Cardiac fibroblast (primary cell): Measurements from ENCODE around the gene WNT10A.

Source experiments
- DNase-seq, 2 donors: peaks; one replicate each; pipeline versions ENCODE4 v3.0.0 to v3.0.0-alpha.2; 2010; ENCODE audit warnings: low read depth in 2 of 2
- H3K4me3 ChIP-seq, 2 donors: replicated peaks in 1 of 2; 1 replicate in 1 of 2; 2 replicates in 1 of 2; pipeline ENCODE4 v1.5.1; 2011; ENCODE audit warnings: low read depth in 2 of 2, low read length in 2 of 2, mild to moderate bottlenecking in 2 of 2, moderate library complexity in 1 of 2
- TF ChIP-seq, protein P1 (sequence below): IDR thresholded peaks from one replicate; pipeline ENCODE4 v1.5.1; 2011; ENCODE audit warnings: low read depth, mild to moderate bottlenecking, low read length, inconsistent platforms

Gene WNT10A

DNA sequence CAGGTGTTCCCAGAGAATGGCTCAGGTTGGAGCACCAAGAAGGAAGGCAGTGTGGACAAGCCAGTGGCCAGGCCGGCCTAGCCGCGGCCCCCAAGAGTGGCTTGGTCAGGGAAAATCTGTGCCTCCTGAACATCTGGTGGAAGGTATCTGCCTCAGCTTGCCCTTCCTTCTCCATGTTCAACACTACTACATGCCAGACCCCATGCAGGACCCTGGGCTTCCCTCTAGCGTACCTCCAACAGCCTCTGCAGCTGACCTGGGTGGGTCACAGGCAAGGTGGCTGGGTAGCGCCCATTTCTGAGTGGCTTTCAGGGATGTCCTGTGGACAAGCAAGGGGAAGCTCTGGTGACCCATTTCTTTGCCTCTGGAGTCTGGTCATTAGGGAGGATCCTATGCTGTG lies 7.7 kb downstream of the WNT10A start:
- no peak for DNase-seq
- no peak overlapping the region for H3K4me3 ChIP-seq
- TF ChIP-seq, protein P1, sequence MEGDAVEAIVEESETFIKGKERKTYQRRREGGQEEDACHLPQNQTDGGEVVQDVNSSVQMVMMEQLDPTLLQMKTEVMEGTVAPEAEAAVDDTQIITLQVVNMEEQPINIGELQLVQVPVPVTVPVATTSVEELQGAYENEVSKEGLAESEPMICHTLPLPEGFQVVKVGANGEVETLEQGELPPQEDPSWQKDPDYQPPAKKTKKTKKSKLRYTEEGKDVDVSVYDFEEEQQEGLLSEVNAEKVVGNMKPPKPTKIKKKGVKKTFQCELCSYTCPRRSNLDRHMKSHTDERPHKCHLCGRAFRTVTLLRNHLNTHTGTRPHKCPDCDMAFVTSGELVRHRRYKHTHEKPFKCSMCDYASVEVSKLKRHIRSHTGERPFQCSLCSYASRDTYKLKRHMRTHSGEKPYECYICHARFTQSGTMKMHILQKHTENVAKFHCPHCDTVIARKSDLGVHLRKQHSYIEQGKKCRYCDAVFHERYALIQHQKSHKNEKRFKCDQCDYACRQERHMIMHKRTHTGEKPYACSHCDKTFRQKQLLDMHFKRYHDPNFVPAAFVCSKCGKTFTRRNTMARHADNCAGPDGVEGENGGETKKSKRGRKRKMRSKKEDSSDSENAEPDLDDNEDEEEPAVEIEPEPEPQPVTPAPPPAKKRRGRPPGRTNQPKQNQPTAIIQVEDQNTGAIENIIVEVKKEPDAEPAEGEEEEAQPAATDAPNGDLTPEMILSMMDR: no peak

DNA sequence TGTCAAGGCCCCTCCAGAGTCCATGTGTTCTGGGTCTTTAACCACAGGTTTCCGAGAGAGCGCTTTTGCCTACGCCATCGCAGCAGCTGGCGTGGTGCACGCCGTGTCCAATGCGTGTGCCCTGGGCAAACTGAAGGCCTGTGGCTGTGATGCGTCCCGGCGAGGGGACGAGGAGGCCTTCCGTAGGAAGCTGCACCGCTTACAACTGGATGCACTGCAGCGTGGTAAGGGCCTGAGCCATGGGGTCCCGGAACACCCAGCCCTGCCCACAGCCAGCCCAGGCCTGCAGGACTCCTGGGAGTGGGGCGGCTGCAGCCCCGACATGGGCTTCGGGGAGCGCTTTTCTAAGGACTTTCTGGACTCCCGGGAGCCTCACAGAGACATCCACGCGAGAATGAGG lies 9.3 kb downstream of the WNT10A start:
- TF ChIP-seq, protein P1: no peak
- H3K4me3 ChIP-seq: no peak overlapping the region
- no peak for DNase-seq

DNA sequence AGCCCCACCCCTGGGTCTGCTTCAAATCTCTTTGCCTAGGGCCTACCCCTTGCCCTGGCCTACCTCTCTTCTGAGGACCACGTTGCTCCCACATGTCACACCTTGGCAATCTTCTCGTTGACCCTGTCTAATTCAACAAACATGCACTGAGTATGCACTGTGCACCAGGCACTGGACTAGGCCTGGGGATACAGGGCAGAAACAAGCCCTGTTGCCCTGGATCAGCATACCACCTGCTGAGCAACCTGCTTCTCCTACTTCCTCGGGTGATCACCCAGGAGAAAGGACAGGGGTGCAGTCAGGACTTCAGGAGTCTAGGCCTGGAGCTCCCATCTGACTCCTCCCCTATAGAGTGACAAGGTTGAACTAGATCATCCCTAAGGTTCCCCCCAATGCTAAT lies 9.7 kb downstream of the WNT10A start:
- H3K4me3 ChIP-seq: no peak overlapping the region
- TF ChIP-seq, protein P1: no peak
- no peak for DNase-seq

DNA sequence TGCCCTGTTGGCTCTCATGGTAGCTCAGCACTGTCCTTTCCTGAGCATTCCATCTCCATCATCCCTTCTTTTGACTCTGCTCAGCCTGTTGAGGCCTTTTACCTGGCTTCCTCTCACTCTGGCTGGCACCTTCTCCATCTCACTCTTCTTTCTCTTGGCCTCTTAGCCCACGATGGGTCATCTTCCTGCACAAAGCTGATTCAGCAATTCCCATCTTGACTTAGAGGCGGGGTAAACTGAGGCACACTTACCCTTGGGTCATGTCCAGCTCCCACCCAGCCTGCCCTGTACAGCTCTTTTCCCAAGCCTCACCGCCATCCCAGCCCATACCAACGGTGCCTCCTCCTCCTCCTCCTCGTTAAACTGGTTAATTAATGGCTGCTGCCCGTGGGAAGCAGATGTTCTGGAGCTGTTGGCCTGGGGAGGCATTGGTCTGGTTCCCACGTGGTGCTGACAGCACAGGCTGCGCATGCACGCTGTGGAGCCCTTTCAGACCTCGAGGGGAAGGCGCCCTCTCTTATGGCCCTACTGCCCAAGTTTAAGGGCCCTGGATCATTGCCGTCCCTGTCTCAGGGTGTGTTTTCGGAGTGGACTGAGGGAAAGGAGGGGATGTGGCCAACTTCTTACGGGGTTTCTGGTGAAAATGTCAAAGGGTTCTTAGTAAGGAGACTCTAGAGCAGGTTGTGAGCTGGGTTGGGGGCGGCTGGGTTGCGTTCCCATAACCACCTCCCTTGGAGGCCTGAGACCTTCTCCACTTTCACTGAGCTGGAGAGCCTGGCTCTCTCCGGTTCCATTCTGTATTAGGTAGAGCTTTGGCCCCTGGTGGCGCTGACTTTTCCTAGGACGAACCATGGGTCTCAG lies 10.9 kb downstream of the WNT10A start:
- TF ChIP-seq, protein P1: no peak
- no peak for DNase-seq
- H3K4me3 ChIP-seq: no peak overlapping the region

DNA sequence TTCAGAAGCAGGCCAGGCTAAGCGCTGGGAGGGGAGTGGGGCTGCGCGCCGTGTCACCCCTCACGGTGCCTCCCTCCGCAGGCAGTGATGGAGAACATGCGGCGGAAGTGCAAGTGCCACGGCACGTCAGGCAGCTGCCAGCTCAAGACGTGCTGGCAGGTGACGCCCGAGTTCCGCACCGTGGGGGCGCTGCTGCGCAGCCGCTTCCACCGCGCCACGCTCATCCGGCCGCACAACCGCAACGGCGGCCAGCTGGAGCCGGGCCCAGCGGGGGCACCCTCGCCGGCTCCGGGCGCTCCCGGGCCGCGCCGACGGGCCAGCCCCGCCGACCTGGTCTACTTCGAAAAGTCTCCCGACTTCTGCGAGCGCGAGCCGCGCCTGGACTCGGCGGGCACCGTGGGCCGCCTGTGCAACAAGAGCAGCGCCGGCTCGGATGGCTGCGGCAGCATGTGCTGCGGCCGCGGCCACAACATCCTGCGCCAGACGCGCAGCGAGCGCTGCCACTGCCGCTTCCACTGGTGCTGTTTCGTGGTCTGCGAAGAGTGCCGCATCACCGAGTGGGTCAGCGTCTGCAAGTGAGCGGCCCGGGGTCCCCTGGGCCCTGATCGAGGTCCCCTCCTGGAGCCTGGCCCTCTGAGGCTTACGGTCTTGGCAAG lies 12.2 kb downstream of the WNT10A start:
- DNase-seq: peak; percentile 41 to 43
- TF ChIP-seq, protein P1: peak; percentile 27
- peak overlapping the region in 1 of 2 donors; percentile 30 for H3K4me3 ChIP-seq

DNA sequence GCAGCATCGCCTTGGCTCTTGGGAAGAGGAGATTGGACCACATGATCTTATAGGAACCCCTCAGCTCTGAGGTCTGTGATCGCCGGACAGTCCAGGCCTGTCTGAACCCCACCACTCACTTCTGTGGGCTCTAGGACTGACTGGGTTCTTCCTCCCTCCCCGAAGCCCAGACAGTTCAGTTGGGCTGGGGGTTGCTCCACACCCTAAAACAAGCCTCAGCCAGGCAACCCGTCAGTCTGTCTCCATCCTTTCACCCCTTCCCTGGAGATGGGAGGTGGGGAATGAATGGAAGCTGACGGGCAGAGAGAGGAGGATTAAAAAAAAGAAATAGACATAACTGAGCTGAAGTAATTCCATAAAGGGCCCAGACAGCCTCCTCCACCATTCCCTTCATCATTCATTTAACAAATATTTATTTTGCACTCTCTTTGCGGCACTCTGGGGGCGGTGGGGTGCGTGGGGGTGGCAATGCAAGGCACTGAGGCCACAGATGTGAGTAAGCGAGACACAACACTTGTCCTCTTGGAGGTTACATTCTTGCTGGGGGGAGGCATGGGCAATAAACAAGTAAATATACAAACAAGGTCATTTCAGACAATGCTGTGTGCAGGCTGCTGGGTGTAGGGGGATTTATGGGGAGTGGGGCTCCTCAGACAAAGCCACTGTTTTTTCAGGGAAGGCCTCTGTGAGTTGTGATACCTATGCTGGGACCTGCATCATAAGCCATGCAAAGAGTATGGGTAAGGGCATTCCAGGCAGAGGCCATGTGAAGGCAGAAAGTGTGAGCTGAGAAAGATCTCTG lies 12.9 kb downstream of the WNT10A start:
- H3K4me3 ChIP-seq: peak overlapping the region in 1 of 2 donors; percentile 30
- TF ChIP-seq, protein P1: no peak
- no peak for DNase-seq
